ENCODE data around the gene LKAAEAR1. TPM values are rescaled to one million over a fixed set of nuclear protein-coding genes. Genes with fewer than 3 reads are reported as not detected.

LKAAEAR1 gene
- total and polyA plus RNA-seq, 2 of the 13 experiments (the other 11 are each of a cell fraction or from before 2014, with no cell fraction given) = not detected

DNA sequence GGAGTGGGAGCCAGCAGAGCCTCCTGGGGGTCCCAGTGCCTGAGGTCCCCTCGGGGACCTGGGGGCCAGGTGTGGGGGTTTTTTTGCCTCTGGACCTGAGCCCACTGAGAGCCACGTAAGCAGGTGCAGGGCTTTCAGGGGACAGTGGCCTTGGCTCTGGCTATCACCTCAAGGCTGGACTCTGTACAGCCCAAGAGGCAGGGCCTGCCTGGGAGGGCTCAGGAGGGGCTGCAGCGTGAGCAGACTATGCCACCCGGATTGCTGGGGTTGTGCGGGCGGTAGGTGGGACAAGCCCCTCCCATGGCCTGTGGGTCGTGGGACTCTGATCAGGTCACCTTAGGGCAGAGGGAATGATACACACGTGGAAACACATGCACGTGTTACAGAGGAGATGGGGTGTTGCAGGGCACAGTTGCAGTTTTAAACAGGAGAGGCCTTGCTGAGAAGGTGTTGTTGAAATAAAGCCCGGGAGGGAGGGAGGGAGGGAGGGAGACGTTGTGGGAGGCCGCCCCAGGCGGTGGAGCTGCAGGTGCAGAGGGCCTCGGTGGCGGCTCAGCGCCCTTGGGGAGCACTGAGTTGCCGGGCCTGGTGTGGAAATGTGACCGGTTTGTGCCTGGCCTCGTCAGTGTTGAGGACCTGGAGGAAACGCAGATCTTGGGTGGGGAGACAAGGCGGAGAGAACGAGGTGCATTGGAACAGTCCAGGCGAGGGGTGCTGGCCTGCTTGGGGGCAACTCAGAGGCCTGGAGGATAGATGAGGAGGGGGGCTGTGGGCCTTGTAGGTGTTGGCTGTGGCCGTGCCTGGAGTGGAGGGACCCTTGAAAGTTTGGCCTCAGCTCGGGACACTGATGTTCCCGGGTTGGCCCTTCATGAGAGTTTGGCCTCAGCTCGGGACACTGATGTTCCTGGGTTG lies 18.9 kb downstream of the LKAAEAR1 start (continued):
- peak; percentile 63 for TF ChIP-seq ZNF781 (CRISPR knock-in tag; IDR thresholded peaks at IDR 0.05; ENCODE audit: borderline replicate concordance, not compliant biosample characterization)
- TF ChIP-seq ZNF367 (CRISPR knock-in tag; IDR thresholded peaks at IDR 0.05; ENCODE audit: borderline replicate concordance) = no peak
- TF ChIP-seq RNF2 (conservative IDR thresholded peaks at IDR 0.05; ENCODE audit: low read depth) = no peak
- TF ChIP-seq SRSF9 (IDR thresholded peaks at IDR 0.05; ENCODE audit: borderline replicate concordance, insufficient read depth, low read depth, low read length, poor library complexity, severe bottlenecking) = no peak
- TF ChIP-seq, protein P1, sequence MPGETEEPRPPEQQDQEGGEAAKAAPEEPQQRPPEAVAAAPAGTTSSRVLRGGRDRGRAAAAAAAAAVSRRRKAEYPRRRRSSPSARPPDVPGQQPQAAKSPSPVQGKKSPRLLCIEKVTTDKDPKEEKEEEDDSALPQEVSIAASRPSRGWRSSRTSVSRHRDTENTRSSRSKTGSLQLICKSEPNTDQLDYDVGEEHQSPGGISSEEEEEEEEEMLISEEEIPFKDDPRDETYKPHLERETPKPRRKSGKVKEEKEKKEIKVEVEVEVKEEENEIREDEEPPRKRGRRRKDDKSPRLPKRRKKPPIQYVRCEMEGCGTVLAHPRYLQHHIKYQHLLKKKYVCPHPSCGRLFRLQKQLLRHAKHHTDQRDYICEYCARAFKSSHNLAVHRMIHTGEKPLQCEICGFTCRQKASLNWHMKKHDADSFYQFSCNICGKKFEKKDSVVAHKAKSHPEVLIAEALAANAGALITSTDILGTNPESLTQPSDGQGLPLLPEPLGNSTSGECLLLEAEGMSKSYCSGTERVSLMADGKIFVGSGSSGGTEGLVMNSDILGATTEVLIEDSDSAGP (CRISPR knock-in tag; IDR thresholded peaks at IDR 0.05; ENCODE audit: borderline replicate concordance) = peak; percentile 53
- TF ChIP-seq SOX5 (CRISPR knock-in tag; IDR thresholded peaks at IDR 0.05; ENCODE audit: borderline replicate concordance) = peak; percentile 24; the same call in 1 of the 2 replicates
- TF ChIP-seq NR1H2 (CRISPR knock-in tag; IDR thresholded peaks at IDR 0.05; ENCODE audit: borderline replicate concordance, low read depth) = 0 out of 2 replicates have a peak, but pooled peaks have one; percentile 76
- no peak; the same call in 1 of the 2 replicates for TF ChIP-seq KLF12 (CRISPR knock-in tag; IDR thresholded peaks at IDR 0.05; ENCODE audit: borderline replicate concordance)
- TF ChIP-seq ZNF816 (CRISPR knock-in tag; IDR thresholded peaks at IDR 0.05; ENCODE audit: borderline replicate concordance) = no peak
- TF ChIP-seq, protein P2, sequence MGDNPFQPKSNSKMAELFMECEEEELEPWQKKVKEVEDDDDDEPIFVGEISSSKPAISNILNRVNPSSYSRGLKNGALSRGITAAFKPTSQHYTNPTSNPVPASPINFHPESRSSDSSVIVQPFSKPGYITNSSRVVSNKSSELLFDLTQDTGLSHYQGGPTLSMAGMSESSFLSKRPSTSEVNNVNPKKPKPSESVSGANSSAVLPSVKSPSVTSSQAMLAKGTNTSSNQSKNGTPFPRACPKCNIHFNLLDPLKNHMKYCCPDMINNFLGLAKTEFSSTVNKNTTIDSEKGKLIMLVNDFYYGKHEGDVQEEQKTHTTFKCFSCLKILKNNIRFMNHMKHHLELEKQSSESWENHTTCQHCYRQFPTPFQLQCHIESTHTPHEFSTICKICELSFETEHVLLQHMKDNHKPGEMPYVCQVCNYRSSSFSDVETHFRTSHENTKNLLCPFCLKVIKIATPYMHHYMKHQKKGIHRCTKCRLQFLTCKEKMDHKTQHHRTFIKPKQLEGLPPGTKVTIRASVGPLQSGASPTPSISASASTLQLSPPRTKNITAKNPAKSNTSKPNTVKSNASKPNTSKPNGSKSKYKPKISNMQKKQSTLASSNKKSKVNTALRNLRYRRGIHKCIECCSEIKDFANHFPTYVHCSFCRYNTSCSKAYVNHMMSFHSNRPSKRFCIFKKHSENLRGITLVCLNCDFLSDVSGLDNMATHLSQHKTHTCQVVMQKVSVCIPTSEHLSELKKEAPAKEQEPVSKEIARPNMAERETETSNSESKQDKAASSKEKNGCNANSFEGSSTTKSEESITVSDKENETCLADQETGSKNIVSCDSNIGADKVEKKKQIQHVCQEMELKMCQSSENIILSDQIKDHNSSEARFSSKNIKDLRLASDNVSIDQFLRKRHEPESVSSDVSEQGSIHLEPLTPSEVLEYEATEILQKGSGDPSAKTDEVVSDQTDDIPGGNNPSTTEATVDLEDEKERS (CRISPR knock-in tag; IDR thresholded peaks at IDR 0.05) = peak; percentile 74; the same call in 1 of the 2 replicates
- TF ChIP-seq ZNF557 (CRISPR knock-in tag; IDR thresholded peaks at IDR 0.05) = no peak
- TF ChIP-seq, protein P3, sequence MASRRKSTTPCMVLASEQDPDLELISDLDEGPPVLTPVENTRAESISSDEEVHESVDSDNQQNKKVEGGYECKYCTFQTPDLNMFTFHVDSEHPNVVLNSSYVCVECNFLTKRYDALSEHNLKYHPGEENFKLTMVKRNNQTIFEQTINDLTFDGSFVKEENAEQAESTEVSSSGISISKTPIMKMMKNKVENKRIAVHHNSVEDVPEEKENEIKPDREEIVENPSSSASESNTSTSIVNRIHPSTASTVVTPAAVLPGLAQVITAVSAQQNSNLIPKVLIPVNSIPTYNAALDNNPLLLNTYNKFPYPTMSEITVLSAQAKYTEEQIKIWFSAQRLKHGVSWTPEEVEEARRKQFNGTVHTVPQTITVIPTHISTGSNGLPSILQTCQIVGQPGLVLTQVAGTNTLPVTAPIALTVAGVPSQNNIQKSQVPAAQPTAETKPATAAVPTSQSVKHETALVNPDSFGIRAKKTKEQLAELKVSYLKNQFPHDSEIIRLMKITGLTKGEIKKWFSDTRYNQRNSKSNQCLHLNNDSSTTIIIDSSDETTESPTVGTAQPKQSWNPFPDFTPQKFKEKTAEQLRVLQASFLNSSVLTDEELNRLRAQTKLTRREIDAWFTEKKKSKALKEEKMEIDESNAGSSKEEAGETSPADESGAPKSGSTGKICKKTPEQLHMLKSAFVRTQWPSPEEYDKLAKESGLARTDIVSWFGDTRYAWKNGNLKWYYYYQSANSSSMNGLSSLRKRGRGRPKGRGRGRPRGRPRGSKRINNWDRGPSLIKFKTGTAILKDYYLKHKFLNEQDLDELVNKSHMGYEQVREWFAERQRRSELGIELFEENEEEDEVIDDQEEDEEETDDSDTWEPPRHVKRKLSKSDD (CRISPR knock-in tag; IDR thresholded peaks at IDR 0.05; ENCODE audit: low read depth) = no peak; the same call in 1 of the 2 replicates
- no peak for TF ChIP-seq CBX1 (IDR thresholded peaks at IDR 0.05; ENCODE audit: low read depth)
- TF ChIP-seq ZNF607 (CRISPR knock-in tag; IDR thresholded peaks at IDR 0.05; ENCODE audit: borderline replicate concordance) = peak; percentile 63
- no peak for TF ChIP-seq ZNF878 (CRISPR knock-in tag; IDR thresholded peaks at IDR 0.05)
- no peak for TF ChIP-seq MTF2 (CRISPR knock-in tag; IDR thresholded peaks at IDR 0.05; ENCODE audit: borderline replicate concordance)
- TF ChIP-seq NONO (IDR thresholded peaks at IDR 0.05) = no peak
- TF ChIP-seq NONO (CRISPR knock-in tag; conservative IDR thresholded peaks at IDR 0.05) = peak; percentile 99
- TF ChIP-seq, protein P4, sequence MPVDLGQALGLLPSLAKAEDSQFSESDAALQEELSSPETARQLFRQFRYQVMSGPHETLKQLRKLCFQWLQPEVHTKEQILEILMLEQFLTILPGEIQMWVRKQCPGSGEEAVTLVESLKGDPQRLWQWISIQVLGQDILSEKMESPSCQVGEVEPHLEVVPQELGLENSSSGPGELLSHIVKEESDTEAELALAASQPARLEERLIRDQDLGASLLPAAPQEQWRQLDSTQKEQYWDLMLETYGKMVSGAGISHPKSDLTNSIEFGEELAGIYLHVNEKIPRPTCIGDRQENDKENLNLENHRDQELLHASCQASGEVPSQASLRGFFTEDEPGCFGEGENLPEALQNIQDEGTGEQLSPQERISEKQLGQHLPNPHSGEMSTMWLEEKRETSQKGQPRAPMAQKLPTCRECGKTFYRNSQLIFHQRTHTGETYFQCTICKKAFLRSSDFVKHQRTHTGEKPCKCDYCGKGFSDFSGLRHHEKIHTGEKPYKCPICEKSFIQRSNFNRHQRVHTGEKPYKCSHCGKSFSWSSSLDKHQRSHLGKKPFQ (CRISPR knock-in tag; IDR thresholded peaks at IDR 0.05; ENCODE audit: insufficient replicate concordance) = peak; percentile 54

Data from HepG2 (cell line).